HEK293T (cell line): Measurements from ENCODE around the gene ARHGAP26.

Experiments used
- CTCF ChIA-PET: fragments of 350-600 bp; formaldehyde crosslinking; extraction: SDS; loops from one replicate; lab custom pipeline; 2021; ENCODE audit warnings: antibody characterized with exemption, inconsistent platforms; lab: Yijun Ruan, JAX
- POLR2A ChIA-PET: fragments of 350-600 bp; formaldehyde crosslinking; extraction: SDS; loops from one replicate; lab custom pipeline; 2020; ENCODE audit warnings: antibody characterized with exemption, inconsistent platforms; lab: Yijun Ruan, JAX
- DNase-seq: peaks from one replicate; pipeline ENCODE4 v3.0.0; 2012; ENCODE audit warnings: mixed read lengths; ENCODE audit errors: extremely low spot score
- ARNT ChIP-seq: fragments of 450-650 bp; IDR thresholded peaks from 2 replicates; pipeline ENCODE4 v1.6.1; 2017; ENCODE audit warnings: mild to moderate bottlenecking
- BHLHE40 ChIP-seq: fragments of 450-650 bp; IDR thresholded peaks from 2 replicates; pipeline ENCODE4 v1.6.1; 2016; ENCODE audit warnings: mild to moderate bottlenecking, moderate library complexity, borderline replicate concordance
- CTBP1 ChIP-seq: fragments of 450-650 bp; IDR thresholded peaks from 2 replicates; pipeline ENCODE4 v1.6.1; 2016; ENCODE audit warnings: borderline replicate concordance
- ELF4 ChIP-seq: fragments of 450-650 bp; IDR thresholded peaks from 2 replicates; pipeline ENCODE4 v1.6.1; 2017; ENCODE audit warnings: antibody characterized with exemption
- FOXA1 ChIP-seq: fragments of 450-650 bp; IDR thresholded peaks from 2 replicates; pipeline ENCODE4 v1.6.1; 2016; ENCODE audit warnings: mild to moderate bottlenecking
- FOXK2 ChIP-seq: fragments of 450-650 bp; IDR thresholded peaks from 2 replicates; pipeline ENCODE4 v1.6.1; 2016; ENCODE audit warnings: mild to moderate bottlenecking
- FOXM1 ChIP-seq: fragments of 450-650 bp; IDR thresholded peaks from 2 replicates; pipeline ENCODE4 v1.6.1; 2017; ENCODE audit warnings: mild to moderate bottlenecking, borderline replicate concordance
- HDGF ChIP-seq: fragments of 450-650 bp; IDR thresholded peaks from 2 replicates; pipeline ENCODE4 v1.6.1; 2017; ENCODE audit warnings: antibody characterized with exemption, borderline replicate concordance
- L3MBTL2 ChIP-seq: fragments of 450-650 bp; conservative IDR thresholded peaks from 2 replicates; pipeline ENCODE4 v1.6.1; 2016; ENCODE audit warnings: mild to moderate bottlenecking
- LEF1 ChIP-seq: fragments of 450-650 bp; IDR thresholded peaks from 2 replicates; pipeline ENCODE4 v1.6.1; 2017; ENCODE audit warnings: mild to moderate bottlenecking, borderline replicate concordance
- NFRKB ChIP-seq: fragments of 450-650 bp; IDR thresholded peaks from 2 replicates; pipeline ENCODE4 v1.6.1; 2016; ENCODE audit warnings: mild to moderate bottlenecking, moderate library complexity
- SP1 ChIP-seq: fragments of 450-650 bp; IDR thresholded peaks from 2 replicates; pipeline ENCODE4 v1.6.1; 2017
- SUZ12 ChIP-seq: fragments of 450-650 bp; IDR thresholded peaks from 2 replicates; pipeline ENCODE4 v1.6.1; 2016; ENCODE audit warnings: mild to moderate bottlenecking
- TARDBP ChIP-seq: fragments of 450-650 bp; IDR thresholded peaks from 2 replicates; pipeline ENCODE4 v1.6.1; 2016
- ZNF384 ChIP-seq: fragments of 450-650 bp; IDR thresholded peaks from 2 replicates; pipeline ENCODE4 v1.6.1; 2016
- TF ChIP-seq, protein P1 (sequence below): fragments of 450-650 bp; IDR thresholded peaks from 2 replicates; pipeline ENCODE4 v1.6.1; 2016

The ARHGAP26 gene

DNA sequence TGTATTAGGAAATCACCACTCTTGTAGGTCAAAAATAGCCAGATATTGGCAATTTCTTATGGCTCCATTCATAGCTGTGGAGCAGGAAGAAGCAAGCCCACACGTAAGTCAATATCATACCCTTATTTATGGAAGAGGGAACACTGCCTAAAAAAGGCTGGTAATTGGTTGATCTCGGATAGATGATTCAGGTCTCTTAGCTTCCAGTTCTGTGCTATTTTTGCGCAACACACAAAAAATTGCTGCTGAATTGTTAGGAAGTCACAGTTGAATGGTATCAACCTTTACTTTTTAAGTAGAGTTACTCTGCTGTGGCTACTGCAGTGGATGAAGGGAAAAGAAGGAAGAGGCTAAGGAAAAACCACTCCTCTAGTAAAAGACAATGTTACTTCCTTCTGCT lies 168.8 kb downstream of the ARHGAP26 start:
- TF ChIP-seq TARDBP, result no peak
- TF ChIP-seq SP1, result no peak
- TF ChIP-seq SUZ12, result no peak
- no peak for TF ChIP-seq FOXM1
- DNase-seq, result no peak
- POLR2A ChIA-PET, result no interaction called here
- CTCF ChIA-PET, result interaction anchor here (1.4 kb wide), 1 partner anchor 50 kb away, joined by 4 read pairs; no protein-coding TSS in a partner anchor

DNA sequence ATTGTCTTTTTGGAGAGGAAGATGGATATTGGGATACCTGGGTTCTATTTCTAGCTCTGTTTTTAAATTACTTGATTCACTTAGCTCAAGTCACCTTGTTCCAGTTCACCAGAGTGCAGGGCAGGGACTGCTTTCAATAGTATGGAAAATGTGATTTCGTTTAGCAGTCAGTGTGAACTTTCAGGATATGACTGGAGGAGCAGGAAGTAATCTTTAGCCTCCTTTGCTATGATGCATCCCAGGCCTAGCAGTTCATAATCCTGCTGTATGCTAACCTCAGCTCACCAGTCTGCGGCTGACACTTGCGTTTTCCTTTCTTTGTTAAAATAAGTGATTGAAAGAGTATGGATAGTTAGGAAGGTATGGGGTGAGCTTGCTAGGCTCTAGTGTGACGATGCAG lies 169.7 kb downstream of the ARHGAP26 start:
- TF ChIP-seq FOXM1 (no peak), ZNF384 (no peak), CTBP1 (no peak), NFRKB (no peak), FOXK2 (no peak), SP1 (no peak), TARDBP (no peak), BHLHE40 (no peak), LEF1 (no peak), FOXA1 (no peak), ELF4 (no peak), ARNT (no peak), L3MBTL2 (no peak), SUZ12 (no peak), HDGF (no peak)
- TF ChIP-seq, protein P1, sequence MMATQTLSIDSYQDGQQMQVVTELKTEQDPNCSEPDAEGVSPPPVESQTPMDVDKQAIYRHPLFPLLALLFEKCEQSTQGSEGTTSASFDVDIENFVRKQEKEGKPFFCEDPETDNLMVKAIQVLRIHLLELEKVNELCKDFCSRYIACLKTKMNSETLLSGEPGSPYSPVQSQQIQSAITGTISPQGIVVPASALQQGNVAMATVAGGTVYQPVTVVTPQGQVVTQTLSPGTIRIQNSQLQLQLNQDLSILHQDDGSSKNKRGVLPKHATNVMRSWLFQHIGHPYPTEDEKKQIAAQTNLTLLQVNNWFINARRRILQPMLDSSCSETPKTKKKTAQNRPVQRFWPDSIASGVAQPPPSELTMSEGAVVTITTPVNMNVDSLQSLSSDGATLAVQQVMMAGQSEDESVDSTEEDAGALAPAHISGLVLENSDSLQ, result no peak
- DNase-seq, result no peak
- POLR2A ChIA-PET, result no interaction called here
- CTCF ChIA-PET, result interaction anchor here (0.5 to 1.4 kb wide), 2 partner anchors 51 to 1088 kb away, joined by 3 to 4 read pairs; no protein-coding TSS in a partner anchor

DNA sequence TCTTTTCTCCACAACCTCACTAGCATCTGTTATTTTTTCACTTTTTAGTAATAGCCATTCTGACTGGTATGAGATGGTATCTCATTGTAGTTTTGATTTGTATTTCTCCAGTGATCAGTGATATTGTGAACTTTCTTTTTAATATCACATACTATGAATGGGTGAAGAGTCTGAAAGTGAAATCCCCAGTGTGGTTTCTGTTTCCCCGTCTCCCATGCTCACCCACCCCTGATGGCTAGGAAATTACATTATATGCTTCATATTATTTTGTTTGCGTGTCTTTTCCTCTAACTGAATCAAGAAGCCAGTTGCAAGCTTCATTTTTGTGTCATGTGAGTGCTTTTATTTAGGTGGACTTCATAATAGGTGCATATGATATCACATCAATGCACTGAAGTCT lies 171.1 kb downstream of the ARHGAP26 start:
- POLR2A ChIA-PET, result no interaction called here
- no peak for TF ChIP-seq FOXM1
- no peak for TF ChIP-seq NFRKB
- no peak for TF ChIP-seq HDGF
- CTCF ChIA-PET, result no interaction called here
- DNase-seq, result no peak

DNA sequence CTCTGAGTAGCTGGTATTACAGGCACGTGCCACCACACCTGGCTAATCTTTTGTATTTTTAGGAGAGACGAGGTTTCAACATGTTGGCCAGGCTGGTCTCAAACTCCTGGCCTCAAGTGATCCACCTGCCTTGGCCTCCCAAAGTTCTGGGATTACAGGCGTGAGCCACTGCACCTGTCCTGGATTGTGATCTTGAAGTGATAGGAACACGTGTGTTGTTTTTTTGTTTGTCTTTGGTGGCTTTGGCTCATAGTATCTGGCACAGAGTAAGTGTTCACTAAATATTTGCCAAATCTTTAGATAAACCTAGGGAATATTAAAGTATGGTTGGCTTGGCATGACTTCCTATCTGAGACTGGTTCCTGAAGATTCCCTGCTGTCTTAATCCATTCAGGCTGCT lies 172.7 kb downstream of the ARHGAP26 start:
- POLR2A ChIA-PET, result no interaction called here
- CTCF ChIA-PET, result interaction anchor here (0.6 kb wide), 1 partner anchor 833 kb away, joined by 3 read pairs; no protein-coding TSS in a partner anchor
- TF ChIP-seq, protein P1, result no peak
- TF ChIP-seq SUZ12 (no peak), FOXA1 (no peak), CTBP1 (no peak), HDGF (no peak), SP1 (no peak), ZNF384 (no peak), NFRKB (no peak), LEF1 (no peak)
- no peak for DNase-seq

DNA sequence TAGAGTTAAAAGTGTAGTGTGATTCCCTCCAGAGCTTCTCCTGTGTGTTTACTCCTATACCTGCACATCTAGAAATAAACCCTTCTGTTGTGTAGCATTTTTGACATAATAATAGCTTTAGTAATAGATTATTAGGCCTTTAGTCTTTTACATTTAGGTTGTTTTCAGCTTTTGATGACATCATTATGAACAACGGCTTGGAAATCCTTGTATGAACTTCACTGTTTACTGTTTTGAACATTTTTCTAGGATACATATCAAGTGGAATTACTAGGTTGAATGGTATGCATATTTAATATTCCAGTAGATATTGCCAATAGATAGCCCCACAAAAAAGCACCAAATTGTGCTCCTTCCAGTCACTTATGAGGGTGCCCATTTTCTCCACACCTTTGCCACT lies 174.0 kb downstream of the ARHGAP26 start:
- ChIA-PET POLR2A (no interaction called here), CTCF (no interaction called here)
- TF ChIP-seq TARDBP, result no peak
- DNase-seq, result no peak

DNA sequence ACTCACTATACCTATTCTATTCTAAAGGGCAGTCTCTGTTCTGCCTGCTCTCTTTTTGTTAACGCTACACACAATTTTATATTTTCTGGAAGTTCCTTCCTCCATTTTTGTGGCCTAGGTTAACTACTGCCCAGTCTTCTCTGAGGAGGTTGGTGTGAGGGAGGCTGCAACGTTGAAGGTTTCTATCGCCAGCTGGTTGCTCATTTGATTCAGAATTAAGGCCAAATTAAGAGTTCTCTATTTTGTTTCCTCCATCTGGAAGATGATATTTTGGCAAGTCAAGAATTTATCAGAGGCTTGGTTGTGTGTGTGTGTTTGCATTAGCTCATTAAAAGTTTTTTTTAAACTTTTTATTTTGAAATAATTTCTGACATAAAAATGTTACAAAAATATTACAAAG lies 175.1 kb downstream of the ARHGAP26 start:
- CTCF ChIA-PET, result interaction anchor here (0.7 kb wide), 1 partner anchor 32 kb away, joined by 3 read pairs; no protein-coding TSS in a partner anchor
- POLR2A ChIA-PET, result no interaction called here
- DNase-seq, result no peak
- TF ChIP-seq LEF1 (no peak), L3MBTL2 (no peak)

DNA sequence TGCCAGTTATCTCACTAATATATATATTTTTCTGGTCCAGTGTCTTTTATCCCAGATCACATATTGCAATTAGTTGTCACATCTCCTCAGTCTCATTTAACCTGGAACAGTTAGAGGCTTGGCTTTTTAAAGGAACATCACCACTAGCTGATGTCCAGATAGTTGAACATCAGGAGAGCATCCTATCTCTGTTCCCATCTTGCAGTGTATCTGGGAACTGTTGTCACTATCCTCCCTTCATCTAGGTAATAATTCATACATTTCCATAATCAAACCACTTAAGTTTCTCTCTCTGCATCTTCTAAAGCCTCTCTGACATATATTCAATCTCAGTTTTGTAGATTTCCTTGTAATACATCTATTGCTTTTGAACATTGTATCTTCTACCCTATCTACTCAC lies 175.7 kb downstream of the ARHGAP26 start:
- ChIA-PET CTCF (no interaction called here), POLR2A (no interaction called here)
- TF ChIP-seq, protein P1, result no peak
- no peak for TF ChIP-seq FOXA1
- TF ChIP-seq FOXK2, result no peak
- TF ChIP-seq L3MBTL2, result no peak
- no peak for TF ChIP-seq LEF1
- no peak for TF ChIP-seq ZNF384
- no peak for TF ChIP-seq CTBP1
- no peak for TF ChIP-seq SP1
- TF ChIP-seq TARDBP, result no peak
- TF ChIP-seq ELF4, result no peak
- no peak for TF ChIP-seq FOXM1
- TF ChIP-seq ARNT, result no peak
- TF ChIP-seq SUZ12, result no peak
- no peak for TF ChIP-seq BHLHE40
- TF ChIP-seq NFRKB, result no peak
- no peak for TF ChIP-seq HDGF
- DNase-seq, result no peak
